ENCODE results near the gene HSPB6. TPM values are rescaled to one million over a fixed set of nuclear protein-coding genes. Genes with fewer than 3 reads are reported as not detected.

The HSPB6 gene
- total RNA-seq, 1 donor from 2014 or later: 21.7 TPM

GRCh38 chr19:35719402-35720162 is 37.2 kb downstream of the HSPB6 start:
- Mint-ChIP-seq H3K4me3 (peak overlapping the region; percentile 86), H3K27me3 (ENCODE audit: low read depth) (no peaks in the 10 kb centered on the region), H3K4me1 (peaks cover 24% of the 10 kb centered on the region), H3K36me3 (peaks cover 10% of the 10 kb centered on the region), H3K27ac (peak overlapping the region; percentile 93), H3K9me3 (no peaks in the 10 kb centered on the region)
- no peak for DNase-seq (ENCODE audit: low spot score in 2 of 2, unreplicated experiment in 2 of 2)
- TF ChIP-seq, protein P1, sequence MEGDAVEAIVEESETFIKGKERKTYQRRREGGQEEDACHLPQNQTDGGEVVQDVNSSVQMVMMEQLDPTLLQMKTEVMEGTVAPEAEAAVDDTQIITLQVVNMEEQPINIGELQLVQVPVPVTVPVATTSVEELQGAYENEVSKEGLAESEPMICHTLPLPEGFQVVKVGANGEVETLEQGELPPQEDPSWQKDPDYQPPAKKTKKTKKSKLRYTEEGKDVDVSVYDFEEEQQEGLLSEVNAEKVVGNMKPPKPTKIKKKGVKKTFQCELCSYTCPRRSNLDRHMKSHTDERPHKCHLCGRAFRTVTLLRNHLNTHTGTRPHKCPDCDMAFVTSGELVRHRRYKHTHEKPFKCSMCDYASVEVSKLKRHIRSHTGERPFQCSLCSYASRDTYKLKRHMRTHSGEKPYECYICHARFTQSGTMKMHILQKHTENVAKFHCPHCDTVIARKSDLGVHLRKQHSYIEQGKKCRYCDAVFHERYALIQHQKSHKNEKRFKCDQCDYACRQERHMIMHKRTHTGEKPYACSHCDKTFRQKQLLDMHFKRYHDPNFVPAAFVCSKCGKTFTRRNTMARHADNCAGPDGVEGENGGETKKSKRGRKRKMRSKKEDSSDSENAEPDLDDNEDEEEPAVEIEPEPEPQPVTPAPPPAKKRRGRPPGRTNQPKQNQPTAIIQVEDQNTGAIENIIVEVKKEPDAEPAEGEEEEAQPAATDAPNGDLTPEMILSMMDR (IDR thresholded peaks at IDR 0.05; ENCODE audit: unreplicated experiment): no peak

- Mint-ChIP-seq H3K27me3 (ENCODE audit: low read depth) (no peaks in the 10 kb centered on the region), H3K9me3 (no peaks in the 10 kb centered on the region)
Observed at GRCh38 chr19:35718345-35719041, 38.3 kb downstream of the HSPB6 start.

DNA sequence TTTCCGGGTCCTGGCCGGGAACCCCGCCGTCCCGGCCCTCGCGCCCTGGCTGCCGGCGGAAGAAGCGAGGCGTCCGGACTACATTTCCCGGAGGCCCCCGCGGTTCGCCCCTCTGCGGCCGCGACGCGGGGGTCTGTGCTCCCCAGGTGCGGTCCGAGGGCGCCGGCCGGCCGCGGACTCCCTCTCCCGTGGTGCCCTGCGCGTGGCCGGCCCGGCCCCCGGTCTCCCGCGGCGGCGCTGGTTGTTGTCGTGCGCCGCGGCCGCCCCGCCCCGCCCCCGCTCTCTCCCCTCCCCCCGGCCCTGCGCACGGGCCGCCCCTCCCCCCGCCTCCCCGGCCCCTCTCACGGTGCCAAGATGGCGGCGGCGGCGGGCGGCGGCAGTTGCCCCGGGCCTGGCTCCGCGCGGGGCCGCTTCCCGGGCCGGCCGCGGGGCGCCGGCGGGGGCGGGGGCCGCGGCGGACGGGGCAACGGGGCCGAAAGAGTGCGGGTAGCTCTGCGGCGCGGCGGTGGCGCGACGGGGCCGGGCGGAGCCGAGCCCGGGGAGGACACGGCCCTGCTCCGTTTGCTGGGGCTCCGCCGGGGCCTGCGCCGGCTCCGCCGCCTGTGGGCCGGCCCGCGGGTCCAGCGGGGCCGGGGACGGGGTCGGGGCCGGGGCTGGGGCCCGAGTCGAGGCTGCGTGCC is 39.0 kb downstream of the HSPB6 start, which contains the start of gene KMT2B:
Gene KMT2B (plus strand): TSS at position 339 of the 680 bp plus-strand sequence. CDS start 16 bp downstream, at position 355.
- Mint-ChIP-seq H3K27ac (peak within 1 kb of the TSS; percentile 93), H3K4me3 (peak within 1 kb of the TSS; percentile 86), H3K4me1 (peaks cover 24% of the 10 kb centered on the region), H3K27me3 (ENCODE audit: low read depth) (no peaks in the 10 kb centered on the region), H3K36me3 (peaks cover 6% of the 10 kb centered on the region), H3K9me3 (no peaks in the 10 kb centered on the region)
- TF ChIP-seq, protein P1 (IDR thresholded peaks at IDR 0.05; ENCODE audit: unreplicated experiment): no peak
- DNase-seq (ENCODE audit: low spot score in 2 of 2, unreplicated experiment in 2 of 2): peak; percentile 90 to 93

More at GRCh38 chr19:35718345-35719041, 38.3 kb downstream of the HSPB6 start:
- TF ChIP-seq, protein P1 (IDR thresholded peaks at IDR 0.05; ENCODE audit: unreplicated experiment): no peak
- peak in 1 of 2 experiments; percentile 59 for DNase-seq (ENCODE audit: low spot score in 2 of 2, unreplicated experiment in 2 of 2)
- Mint-ChIP-seq H3K36me3 (peaks cover 7% of the 10 kb centered on the region), H3K4me3 (peak overlapping the region; percentile 86), H3K27ac (peak overlapping the region; percentile 93), H3K4me1 (peaks cover 24% of the 10 kb centered on the region)

DNA sequence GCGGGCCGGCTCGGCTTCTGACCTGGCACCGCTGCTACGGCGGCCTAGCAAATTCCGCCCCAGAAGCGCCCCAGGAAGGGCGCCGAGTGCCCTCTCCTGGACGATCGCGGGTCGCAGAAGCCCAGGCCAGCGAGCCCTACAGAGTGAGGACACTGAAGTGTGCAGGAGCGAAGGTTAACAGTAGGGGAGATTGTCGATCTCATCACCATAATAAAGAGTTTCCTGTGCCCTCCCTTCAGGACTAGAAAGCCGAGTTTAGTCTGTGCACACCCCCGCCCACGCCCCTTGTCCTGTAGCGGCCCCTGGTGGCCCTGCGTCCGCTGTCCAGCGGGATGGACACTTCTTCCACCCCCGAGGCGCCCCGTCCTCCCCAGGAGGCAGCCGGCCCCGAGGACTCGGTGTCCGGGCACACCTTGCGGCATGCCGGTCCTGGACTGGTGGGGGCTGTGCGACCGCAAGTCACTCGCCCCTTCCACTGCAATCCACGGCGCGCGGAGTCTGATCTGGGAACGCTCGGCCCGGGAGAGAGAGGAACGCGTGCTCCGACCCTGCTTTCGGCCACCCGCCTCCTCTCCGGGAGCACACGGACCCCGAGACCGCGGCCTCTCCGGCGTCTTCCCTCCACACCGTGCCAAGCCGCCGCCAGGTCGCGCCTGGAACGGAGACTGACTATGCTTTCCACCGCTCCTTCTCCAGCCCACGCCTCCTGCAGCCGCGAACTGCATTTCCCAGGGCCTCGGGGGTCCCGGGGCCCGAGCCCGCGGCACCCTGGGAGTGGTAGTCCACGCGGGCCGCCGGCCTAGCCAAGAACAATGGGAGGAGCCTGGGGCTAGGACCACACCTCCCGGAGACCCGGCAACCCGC is 39.8 kb downstream of the HSPB6 start:
- Mint-ChIP-seq H3K9me3 (no peaks in the 10 kb centered on the region), H3K4me1 (peaks cover 24% of the 10 kb centered on the region), H3K4me3 (peak overlapping the region; percentile 85), H3K27me3 (ENCODE audit: low read depth) (no peaks in the 10 kb centered on the region), H3K36me3 (peaks cover 2% of the 10 kb centered on the region), H3K27ac (peak overlapping the region; percentile 86)
- DNase-seq (ENCODE audit: low spot score in 2 of 2, unreplicated experiment in 2 of 2): peak; percentile 77 to 89
- TF ChIP-seq, protein P1 (IDR thresholded peaks at IDR 0.05; ENCODE audit: unreplicated experiment): peak; percentile 74
